GM19239 (cell line): ENCODE results near the gene MS4A8.
"Not testable (repeated sequence)": the region's sequence is repeated elsewhere in the genome, so short reads cannot be mapped to it uniquely, and the experiment has no call there.

Experiments used
- DNase-seq: peaks from one replicate; pipeline ENCODE4 v3.0.0; 2011; ENCODE audit warnings: low spot score; ENCODE audit not compliant: insufficient read length
- FAIRE-seq: peaks from 2 replicates; lab custom pipeline; 2011; peaks lifted over from hg19 to GRCh38; lab: Jason Lieb, UNC

Gene MS4A8

DNA sequence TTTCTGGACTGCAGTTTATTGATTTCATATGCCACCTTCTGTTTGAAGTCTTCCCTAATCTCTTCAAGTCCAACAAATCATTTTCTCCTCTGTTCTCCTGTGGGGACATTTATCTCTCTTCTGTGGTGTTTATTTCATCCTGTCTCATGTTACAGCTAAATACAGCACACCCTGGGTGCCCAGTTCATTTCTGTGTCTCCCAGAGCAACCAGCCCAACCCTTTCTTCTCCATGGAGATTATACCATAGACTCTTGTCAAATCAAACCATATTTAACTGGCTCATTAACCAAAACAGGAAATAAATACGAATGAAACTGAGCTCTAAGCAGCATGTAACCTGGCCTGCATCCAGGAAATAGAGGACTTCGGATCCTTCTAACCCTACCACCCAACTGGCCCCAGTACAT is at the start of gene MS4A8:
TSS of gene MS4A8 (plus strand) at position 329 of the 408 bp plus-strand sequence. CDS start 1,249 bp downstream, outside the sequence.
- no peak for FAIRE-seq
- DNase-seq, result no peak

DNA sequence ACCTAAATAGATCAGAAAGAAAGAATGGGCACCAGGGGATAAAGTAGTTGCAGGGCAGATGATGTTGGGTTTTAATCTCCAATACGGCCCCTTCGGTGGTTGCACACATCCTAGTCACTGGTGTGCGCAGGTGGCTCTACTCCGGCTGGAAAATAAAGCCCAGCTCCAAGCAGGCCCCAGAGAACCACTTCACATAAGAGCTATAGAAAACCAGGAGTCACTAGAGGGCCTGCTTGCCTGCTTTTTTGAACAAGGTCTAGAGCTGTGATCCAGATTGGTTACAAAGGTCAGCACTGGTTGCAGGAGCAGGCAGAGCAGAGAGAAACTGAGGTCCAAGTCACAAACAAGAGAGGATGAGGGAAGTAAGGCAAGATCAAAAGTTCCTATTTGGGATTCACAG is 41.5 kb upstream of the MS4A8 start:
- DNase-seq, result no peak
- peak; percentile 60 for FAIRE-seq

DNA sequence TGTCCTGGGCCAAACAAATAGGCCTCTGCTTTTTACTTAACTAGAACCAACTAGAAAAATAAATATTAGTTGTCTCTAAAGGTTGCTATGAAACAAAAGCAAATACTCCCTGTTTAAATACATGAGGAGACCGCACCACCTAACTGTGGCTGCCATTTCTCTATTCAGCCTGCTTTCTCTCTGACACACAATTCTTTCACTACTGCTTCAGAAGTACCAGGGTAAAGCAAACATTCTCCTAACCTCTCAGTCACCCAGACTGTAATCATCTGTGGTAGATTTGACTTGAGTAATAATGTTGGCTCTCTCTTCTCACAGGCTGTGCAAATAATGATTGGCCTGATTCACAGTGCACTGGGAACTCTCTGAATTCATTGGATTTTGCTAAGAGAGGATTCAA is 41.0 kb upstream of the MS4A8 start:
- DNase-seq (no peak), FAIRE-seq (no peak)

DNA sequence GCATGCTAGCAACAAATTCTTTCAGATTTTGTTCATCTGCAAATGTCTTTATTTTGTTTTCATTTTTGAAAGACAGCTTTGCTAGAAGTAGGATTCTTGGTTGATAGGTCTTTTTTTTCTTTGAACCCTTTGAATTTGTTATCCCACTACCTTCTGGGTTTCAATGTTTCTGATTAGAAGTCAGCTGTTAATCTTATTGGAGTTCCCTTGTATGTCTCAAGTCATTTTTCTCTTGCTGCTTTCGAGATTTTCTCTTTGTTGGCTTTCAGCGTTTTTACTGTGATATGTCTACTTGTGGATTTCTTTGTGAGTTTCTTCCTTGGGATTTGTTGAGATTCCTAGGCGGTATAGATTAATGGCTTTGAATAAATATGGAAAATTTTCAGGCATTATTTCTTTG is 27.2 kb upstream of the MS4A8 start:
- DNase-seq, result no peak
- no peak for FAIRE-seq

GRCh38 chr11:60678231-60678630 is 21.2 kb upstream of the MS4A8 start:
- not testable (repeated sequence) for FAIRE-seq, DNase-seq

DNA sequence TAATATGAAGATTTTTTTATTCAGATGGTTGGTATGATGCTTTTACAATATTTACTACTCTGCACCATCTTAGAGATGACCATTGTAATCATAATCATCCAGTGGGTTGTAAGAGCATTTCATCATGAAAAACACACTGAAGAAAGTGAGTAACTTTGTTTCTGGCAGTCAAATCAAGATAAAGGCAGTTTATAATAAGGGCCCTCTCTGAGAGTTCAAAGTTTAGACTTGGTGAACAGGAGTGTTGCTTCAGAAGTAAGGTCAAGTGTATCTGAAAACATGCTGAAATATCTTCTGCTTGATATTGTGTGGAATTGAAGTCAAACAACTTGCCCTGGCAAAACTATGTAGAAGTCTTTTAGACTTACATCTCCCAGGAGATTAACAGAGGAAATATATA is 19.5 kb upstream of the MS4A8 start:
- FAIRE-seq (no peak), DNase-seq (no peak)

DNA sequence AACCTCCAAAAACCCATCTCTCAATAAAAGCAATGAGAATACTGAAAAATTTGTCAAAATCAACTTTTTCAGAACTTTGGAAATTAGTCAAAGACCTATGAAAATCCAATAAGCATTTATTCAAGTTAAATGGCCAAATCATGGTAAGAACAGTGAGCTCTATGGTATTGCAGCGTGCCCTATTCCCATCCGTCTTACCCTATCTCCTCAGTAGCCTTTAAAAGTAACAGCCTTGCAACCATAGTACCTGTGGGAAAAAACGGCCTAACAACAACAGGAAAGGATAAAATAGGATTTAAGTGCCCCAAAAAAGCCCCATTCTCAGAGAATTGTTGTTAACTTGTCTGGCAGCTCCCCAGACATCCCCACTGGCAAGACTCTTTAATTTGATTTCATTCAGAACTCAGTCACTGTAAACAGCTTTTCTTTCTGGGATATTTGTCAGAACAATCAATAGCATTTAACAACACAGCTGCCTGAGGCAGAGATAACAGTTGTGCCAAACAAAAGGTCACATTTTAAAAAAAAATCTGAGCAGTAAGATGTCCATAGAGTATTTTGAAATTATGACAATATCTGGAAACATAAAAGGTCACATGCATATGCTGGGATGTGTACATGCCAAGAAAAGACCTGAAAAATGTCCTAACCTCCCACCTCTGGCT is 18.8 kb upstream of the MS4A8 start:
- DNase-seq (no peak), FAIRE-seq (no peak)

DNA sequence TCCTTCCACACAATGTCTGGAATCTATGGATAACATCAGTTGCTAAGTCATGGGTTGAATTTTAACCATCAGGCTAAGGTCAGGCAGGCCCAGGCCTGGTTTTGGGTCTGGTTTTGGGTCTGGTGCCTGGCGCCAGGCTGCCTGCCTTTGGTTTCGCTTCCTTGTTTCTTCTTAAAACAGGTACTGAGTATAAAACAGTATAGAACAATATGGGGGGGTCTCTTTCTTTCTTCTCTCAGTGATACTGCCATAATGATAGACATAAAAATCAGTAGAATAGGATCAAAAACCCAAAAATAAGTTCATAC is 14.9 kb upstream of the MS4A8 start:
- not testable (repeated sequence) for DNase-seq, FAIRE-seq

DNA sequence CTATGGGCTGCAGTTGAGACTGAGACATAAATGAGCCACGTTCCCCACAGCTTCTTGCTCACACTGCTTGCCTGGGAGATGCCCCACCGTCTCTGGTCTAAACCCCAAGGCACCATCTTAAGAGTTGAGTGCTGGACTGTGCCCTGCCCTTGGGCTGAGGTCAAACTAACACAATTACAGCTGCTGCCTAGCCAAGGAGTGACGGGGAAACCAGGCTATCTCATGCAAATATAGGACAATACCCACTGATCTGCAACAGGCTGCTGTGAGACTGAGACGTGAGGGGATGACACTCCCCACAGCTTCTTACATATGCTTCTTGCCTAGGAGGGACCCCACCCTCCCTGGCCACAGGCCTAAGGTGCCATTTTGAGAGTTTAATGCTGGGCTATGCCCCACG is 7.8 kb upstream of the MS4A8 start:
- DNase-seq, result no peak

DNA sequence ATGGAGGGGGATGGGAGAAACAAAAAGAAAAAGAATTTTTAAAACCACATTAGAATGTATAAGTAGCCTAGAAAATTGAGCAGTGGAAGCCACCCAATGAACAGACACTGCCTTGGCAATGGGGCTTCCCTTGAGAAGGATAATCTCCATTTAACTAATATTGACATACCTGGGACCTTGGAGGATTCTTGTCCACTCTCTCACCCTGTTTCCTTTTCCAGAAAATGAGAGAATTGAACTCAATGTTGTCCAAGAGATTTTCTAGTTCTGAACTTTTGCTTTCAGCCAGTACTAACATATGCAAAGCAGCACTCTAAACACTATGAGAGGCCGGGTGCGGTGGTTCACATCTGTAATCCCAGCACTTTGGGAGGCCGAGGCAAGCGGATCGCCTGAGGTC is 524 bp downstream of the MS4A8 start:
- peak; percentile 11 for FAIRE-seq
- DNase-seq, result no peak

More for the DNA sequence above, 7.8 kb upstream of the MS4A8 start:
- FAIRE-seq, result no peak

GRCh38 chr11:60700689-60701468 is 1.5 kb downstream of the MS4A8 start:
- FAIRE-seq, result peak; percentile 71

DNA sequence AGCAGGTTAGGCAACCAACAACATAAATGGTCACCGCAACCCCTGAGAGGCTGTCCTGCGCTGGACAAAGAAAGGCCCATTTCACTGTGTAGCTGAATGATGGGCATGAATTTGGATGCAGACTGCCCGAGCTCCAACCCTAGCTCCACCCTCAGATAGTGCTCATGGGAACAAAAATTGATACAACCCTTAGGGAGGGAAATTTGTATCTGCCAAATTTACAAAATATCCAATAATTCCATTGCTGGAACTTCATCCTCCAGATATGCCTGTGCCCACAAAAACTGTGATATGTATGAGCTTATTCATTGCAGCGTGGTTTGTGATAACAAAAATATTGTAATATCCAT is 2.0 kb downstream of the MS4A8 start:
- FAIRE-seq, result no peak
- DNase-seq, result no peak

More at GRCh38 chr11:60700689-60701468, 1.5 kb downstream of the MS4A8 start:
- DNase-seq, result no peak

GRCh38 chr11:60703374-60703773 is 4.0 kb downstream of the MS4A8 start:
- no peak for FAIRE-seq
- no peak for DNase-seq

DNA sequence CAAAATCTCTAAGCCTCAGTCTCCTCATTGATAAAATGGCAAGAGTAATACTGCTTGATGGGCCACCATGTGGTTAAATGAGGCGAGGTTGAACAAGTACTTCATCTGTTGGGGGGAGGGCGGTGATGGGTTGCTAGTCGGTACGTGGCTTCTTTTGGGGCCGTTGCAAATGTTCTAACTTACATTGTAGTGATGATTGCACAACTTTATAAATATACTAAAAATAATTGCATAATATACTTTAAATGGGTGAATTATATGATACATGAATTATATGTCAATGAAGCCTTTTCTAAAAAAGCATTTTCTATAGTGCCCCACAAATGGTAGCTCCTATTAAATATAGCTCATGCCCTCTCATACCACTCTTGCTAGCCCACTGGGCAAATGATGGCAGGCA is 6.5 kb downstream of the MS4A8 start:
- FAIRE-seq, result no peak
- DNase-seq, result no peak

GRCh38 chr11:60706931-60707330 is 7.5 kb downstream of the MS4A8 start:
- FAIRE-seq (no peak), DNase-seq (no peak)

GRCh38 chr11:60710482-60710881 is 11.1 kb downstream of the MS4A8 start:
- FAIRE-seq (no peak), DNase-seq (no peak)

- no peak for FAIRE-seq
- DNase-seq, result no peak
Measured at GRCh38 chr11:60711276-60711675, 11.9 kb downstream of the MS4A8 start.

- not testable (repeated sequence) for FAIRE-seq, DNase-seq
Measured at GRCh38 chr11:60713423-60713822, 14.0 kb downstream of the MS4A8 start.

DNA sequence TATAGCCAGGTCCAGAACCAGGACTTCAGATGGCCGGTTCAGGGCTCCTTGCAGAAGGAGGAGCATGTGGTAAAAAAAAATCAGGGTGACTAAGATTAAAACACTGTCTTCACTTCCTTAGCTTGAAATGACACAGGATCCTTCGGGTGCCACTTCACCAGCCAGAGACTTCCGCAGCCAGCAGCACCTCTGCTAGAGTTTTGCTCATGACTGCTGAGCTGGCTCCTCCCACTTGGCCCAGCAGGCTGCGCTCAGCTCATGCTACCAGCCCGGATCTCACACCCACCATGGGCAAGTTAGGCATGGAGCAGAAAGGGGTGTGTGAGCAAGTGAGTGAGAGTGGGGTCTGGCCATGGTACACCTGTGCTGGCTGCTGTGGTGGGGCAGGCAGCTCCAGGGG is 18.5 kb downstream of the MS4A8 start:
- DNase-seq (no peak), FAIRE-seq (no peak)

GRCh38 chr11:60718524-60719316 is 19.3 kb downstream of the MS4A8 start:
- FAIRE-seq (no peak), DNase-seq (no peak)

DNA sequence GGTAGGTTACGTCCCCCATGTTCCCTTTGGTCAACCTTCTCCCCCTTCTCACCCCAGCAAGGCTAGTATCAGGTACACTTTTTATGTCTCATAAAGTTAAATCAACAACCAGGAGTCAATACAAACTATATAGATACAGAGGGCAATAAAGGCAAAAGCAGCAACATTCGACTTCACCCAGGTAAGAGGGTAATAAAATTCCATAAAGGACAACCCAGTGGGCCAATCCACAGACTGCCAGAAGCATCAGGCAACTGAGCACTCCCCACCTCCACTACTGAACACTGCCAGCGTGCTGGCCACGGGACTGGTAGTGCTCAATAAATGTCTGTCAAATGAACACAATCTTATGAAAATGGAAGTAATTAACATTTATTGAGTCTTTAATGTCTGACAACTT is 20.0 kb downstream of the MS4A8 start:
- no peak for FAIRE-seq
- no peak for DNase-seq
